Measurements from ENCODE around the gene ILRUN. TPM values are rescaled to one million over a fixed set of nuclear protein-coding genes. Genes with fewer than 3 reads are reported as not detected.
"Not testable (repeated sequence)": the region's sequence is repeated elsewhere in the genome, so short reads cannot be mapped to it uniquely, and the experiment has no call there.

ILRUN gene
- total and polyA plus RNA-seq, 2 experiments from 2014 or later = 8.4 to 32.6 TPM

GRCh38 chr6:34679552-34680253, 16.9 kb downstream of the ILRUN start:
- Histone ChIP-seq H2AFZ (peak overlapping the region; percentile 10; the same call in 1 of the 2 replicates), H3K9ac (no peak overlapping the region), H3K9me2 (ENCODE audit: insufficient read depth) (no peaks in the 10 kb centered on the region), H3K9me3 (ENCODE audit: low read depth) (no peaks in the 10 kb centered on the region), H3K4me3 (no peak overlapping the region), H3K27ac (no peak overlapping the region), H4K20me1 (ENCODE audit: insufficient read depth) (no peaks in the 10 kb centered on the region; the same call in 1 of the 2 replicates), H3K4me1 (ENCODE audit: insufficient read depth) (peaks cover 25% of the 10 kb centered on the region), H3K36me3 (ENCODE audit: low read depth) (no peaks in the 10 kb centered on the region), H3K4me2 (ENCODE audit: unreplicated experiment) (peak overlapping the region; percentile 9), H3K79me2 (ENCODE audit: insufficient read depth) (peaks cover 99% of the 10 kb centered on the region), H3K27me3 (replicated peaks; ENCODE audit: insufficient read depth) (no peaks in the 10 kb centered on the region), H3F3A (ENCODE audit: insufficient read depth) (0 out of 2 replicates have a peak, but pooled peaks cover 4% of the 10 kb centered on the region)
- WGBS, 2 experiments (ENCODE audit: low coverage in 1 of 2, low lambda C conversion rate in 2 of 2, missing lambda C conversion rate in 2 of 2) = 70 to 74% methylated on average over 1 of the region's 1 CpG
- in situ Hi-C loops (cut with MboI) = no loop called here
- peak; percentile 12 for DNase-seq
- no peak for TF ChIP-seq EZH2phosphoT487 (IDR thresholded peaks at IDR 0.05; ENCODE audit: insufficient read depth, low read depth)

DNA sequence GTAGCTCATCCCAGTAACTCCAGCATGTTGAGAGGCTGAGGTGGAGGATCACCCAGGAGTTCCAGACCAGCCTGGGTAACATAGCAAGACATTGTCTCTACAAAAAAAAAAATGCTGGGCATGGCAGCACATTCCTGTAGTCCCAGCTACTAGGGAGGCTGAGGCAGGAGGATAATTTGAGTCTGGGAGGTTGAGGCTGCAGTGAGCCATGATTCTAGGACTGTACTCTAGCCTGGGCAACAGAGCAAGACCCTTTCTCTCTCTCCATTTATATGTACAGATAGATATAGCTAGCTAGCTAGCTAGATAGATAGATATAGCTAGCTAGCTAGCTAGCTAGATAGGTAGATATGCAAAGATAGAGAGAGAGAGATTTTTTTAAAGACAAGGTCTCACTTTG, 20.4 kb downstream of the ILRUN start:
- Histone ChIP-seq H3F3A (ENCODE audit: insufficient read depth) (peaks cover 21% of the 10 kb centered on the region), H3K4me2 (ENCODE audit: unreplicated experiment) (no peak overlapping the region), H3K4me3 (no peak overlapping the region), H3K27ac (no peak overlapping the region), H3K27me3 (replicated peaks; ENCODE audit: insufficient read depth) (no peaks in the 10 kb centered on the region), H3K79me2 (ENCODE audit: insufficient read depth) (peaks cover 99% of the 10 kb centered on the region), H3K9ac (no peak overlapping the region), H3K9me3 (ENCODE audit: low read depth) (no peaks in the 10 kb centered on the region), H3K9me2 (ENCODE audit: insufficient read depth) (no peaks in the 10 kb centered on the region), H2AFZ (no peak overlapping the region), H4K20me1 (ENCODE audit: insufficient read depth) (no peaks in the 10 kb centered on the region), H3K4me1 (ENCODE audit: insufficient read depth) (peaks cover 36% of the 10 kb centered on the region), H3K36me3 (ENCODE audit: low read depth) (no peaks in the 10 kb centered on the region)
- in situ Hi-C loops (cut with MboI) = no loop called here
- TF ChIP-seq EZH2 (IDR thresholded peaks at IDR 0.05; ENCODE audit: insufficient read depth, poor library complexity, severe bottlenecking) (no peak), EZH2phosphoT487 (IDR thresholded peaks at IDR 0.05; ENCODE audit: insufficient read depth, low read depth) (no peak)
- no peak for DNase-seq

DNA sequence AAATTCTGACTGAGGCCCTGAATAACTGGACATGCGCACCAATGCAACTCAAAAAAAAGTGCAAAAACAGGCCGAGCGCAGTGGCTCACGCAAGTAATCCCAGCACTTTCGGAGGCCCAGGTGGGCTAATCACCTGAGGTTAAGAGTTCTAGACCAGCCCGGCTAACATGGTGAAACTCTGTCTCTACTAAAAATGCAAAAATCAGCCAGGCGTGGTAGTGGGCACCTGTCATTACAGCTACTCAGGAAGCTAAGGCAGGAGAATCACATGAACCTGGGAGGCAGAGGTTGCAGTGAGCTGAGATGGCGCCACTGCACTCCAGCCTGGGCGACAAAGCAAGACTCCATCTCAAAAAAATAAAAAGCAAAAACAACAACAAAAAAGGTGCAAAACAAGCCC, 21.6 kb downstream of the ILRUN start:
- H3K27me3 ChIP-seq (replicated peaks; ENCODE audit: insufficient read depth); H2AFZ ChIP-seq; H3K27ac ChIP-seq; H3K9ac ChIP-seq; DNase-seq; H4K20me1 ChIP-seq (ENCODE audit: insufficient read depth); H3K4me3 ChIP-seq; H3K9me2 ChIP-seq (ENCODE audit: insufficient read depth); H3K9me3 ChIP-seq (ENCODE audit: low read depth); H3K4me2 ChIP-seq (ENCODE audit: unreplicated experiment); H3K36me3 ChIP-seq (ENCODE audit: low read depth); in situ Hi-C loops (cut with MboI): not testable (repeated sequence)
- 99% methylated on average over 9 of the region's 9 CpGs for WGBS, 2 experiments (ENCODE audit: low coverage in 1 of 2, low lambda C conversion rate in 2 of 2, missing lambda C conversion rate in 2 of 2)
- Histone ChIP-seq H3K4me1 (ENCODE audit: insufficient read depth) (peaks cover 30% of the 10 kb centered on the region), H3K79me2 (ENCODE audit: insufficient read depth) (peaks cover 99% of the 10 kb centered on the region), H3F3A (ENCODE audit: insufficient read depth) (peaks cover 24% of the 10 kb centered on the region)

GRCh38 chr6:34674268-34674639, 22.3 kb downstream of the ILRUN start:
- peak overlapping the region; percentile 1; the same call in 1 of the 2 replicates for H3K27ac ChIP-seq
- no peaks in the 10 kb centered on the region for H4K20me1 ChIP-seq (ENCODE audit: insufficient read depth)
- H3K4me1 ChIP-seq (ENCODE audit: insufficient read depth) = peaks cover 23% of the 10 kb centered on the region
- no peak overlapping the region for H2AFZ ChIP-seq
- no peaks in the 10 kb centered on the region for H3K9me2 ChIP-seq (ENCODE audit: insufficient read depth)
- no peak for TF ChIP-seq EZH2 (IDR thresholded peaks at IDR 0.05; ENCODE audit: insufficient read depth, poor library complexity, severe bottlenecking)
- no peak for TF ChIP-seq EZH2phosphoT487 (IDR thresholded peaks at IDR 0.05; ENCODE audit: insufficient read depth, low read depth)
- peaks cover 24% of the 10 kb centered on the region for H3F3A ChIP-seq (ENCODE audit: insufficient read depth)
- H3K4me2 ChIP-seq (ENCODE audit: unreplicated experiment) = no peak overlapping the region
- H3K9me3 ChIP-seq (ENCODE audit: low read depth) = no peaks in the 10 kb centered on the region
- peaks cover 99% of the 10 kb centered on the region for H3K79me2 ChIP-seq (ENCODE audit: insufficient read depth)
- H3K36me3 ChIP-seq (ENCODE audit: low read depth) = no peaks in the 10 kb centered on the region
- 97 to 98% methylated on average over 5 of the region's 5 CpGs for WGBS, 2 experiments (ENCODE audit: low coverage in 1 of 2, low lambda C conversion rate in 2 of 2, missing lambda C conversion rate in 2 of 2)
- no peaks in the 10 kb centered on the region for H3K27me3 ChIP-seq (replicated peaks; ENCODE audit: insufficient read depth)
- no peak overlapping the region for H3K9ac ChIP-seq
- H3K4me3 ChIP-seq = no peak overlapping the region
- in situ Hi-C loops (cut with MboI) = no loop called here
- no peak for DNase-seq

DNA sequence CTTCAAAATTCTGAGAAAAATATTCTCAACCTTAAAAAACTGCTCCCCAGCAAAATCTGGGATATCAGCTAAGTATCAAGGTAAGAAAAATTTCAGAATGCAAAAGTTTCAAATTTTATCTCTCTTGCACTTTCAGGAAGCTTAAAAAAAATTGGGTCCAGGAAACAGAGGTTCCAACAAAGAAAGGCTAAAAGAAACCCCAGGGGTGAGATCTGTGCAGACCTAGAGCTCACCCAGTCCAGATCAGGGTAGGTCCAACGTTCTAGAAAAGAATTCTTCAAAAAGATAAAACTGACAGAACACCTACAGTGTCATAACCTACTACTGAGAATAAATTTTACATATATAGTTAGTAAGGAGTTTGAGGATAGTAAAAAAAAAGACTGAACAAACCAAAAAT, 23.5 kb downstream of the ILRUN start:
- TF ChIP-seq EZH2 (IDR thresholded peaks at IDR 0.05; ENCODE audit: insufficient read depth, poor library complexity, severe bottlenecking) (no peak), EZH2phosphoT487 (IDR thresholded peaks at IDR 0.05; ENCODE audit: insufficient read depth, low read depth) (no peak)
- Histone ChIP-seq H3K9ac (no peak overlapping the region), H3K4me3 (no peak overlapping the region), H3K9me3 (ENCODE audit: low read depth) (no peaks in the 10 kb centered on the region), H3F3A (ENCODE audit: insufficient read depth) (peaks cover 24% of the 10 kb centered on the region), H4K20me1 (ENCODE audit: insufficient read depth) (no peaks in the 10 kb centered on the region), H3K9me2 (ENCODE audit: insufficient read depth) (no peaks in the 10 kb centered on the region), H3K27ac (peak overlapping the region; percentile 88; the same call in 1 of the 2 replicates), H3K4me1 (ENCODE audit: insufficient read depth) (peaks cover 19% of the 10 kb centered on the region), H2AFZ (no peak overlapping the region), H3K27me3 (replicated peaks; ENCODE audit: insufficient read depth) (no peaks in the 10 kb centered on the region), H3K79me2 (ENCODE audit: insufficient read depth) (peaks cover 99% of the 10 kb centered on the region), H3K36me3 (ENCODE audit: low read depth) (no peaks in the 10 kb centered on the region), H3K4me2 (ENCODE audit: unreplicated experiment) (no peak overlapping the region)
- no peak for DNase-seq
- in situ Hi-C loops (cut with MboI) = no loop called here
- WGBS, 2 experiments (ENCODE audit: low coverage in 1 of 2, low lambda C conversion rate in 2 of 2, missing lambda C conversion rate in 2 of 2) = 46 to 55% methylated on average over 1 of the region's 1 CpG

Data from GM23248 (cell line).